Rectal smooth muscle tissue (tissue), 1 donor: ENCODE data around the gene PLCL1.

Source experiments
- H3K27ac ChIP-seq: one replicate; pipeline ENCODE4 v1.7.0; 2013; ENCODE audit warnings: low read depth, low read length, inconsistent platforms
- H3K27me3 ChIP-seq: one replicate; pipeline ENCODE4 v1.7.0; 2013; ENCODE audit warnings: low read length; ENCODE audit not compliant: control insufficient read depth, insufficient read depth
- H3K36me3 ChIP-seq: one replicate; pipeline ENCODE4 v1.7.0; 2013; ENCODE audit warnings: low read length; ENCODE audit not compliant: control insufficient read depth, insufficient read depth
- H3K4me1 ChIP-seq: one replicate; pipeline ENCODE4 v1.7.0; 2013; ENCODE audit warnings: low read length; ENCODE audit not compliant: control insufficient read depth, insufficient read depth
- H3K4me3 ChIP-seq: one replicate; pipeline ENCODE4 v1.7.0; 2013; ENCODE audit warnings: low read length
- H3K9ac ChIP-seq: one replicate; pipeline ENCODE4 v1.7.0; 2013; ENCODE audit warnings: low read length

Gene PLCL1

DNA sequence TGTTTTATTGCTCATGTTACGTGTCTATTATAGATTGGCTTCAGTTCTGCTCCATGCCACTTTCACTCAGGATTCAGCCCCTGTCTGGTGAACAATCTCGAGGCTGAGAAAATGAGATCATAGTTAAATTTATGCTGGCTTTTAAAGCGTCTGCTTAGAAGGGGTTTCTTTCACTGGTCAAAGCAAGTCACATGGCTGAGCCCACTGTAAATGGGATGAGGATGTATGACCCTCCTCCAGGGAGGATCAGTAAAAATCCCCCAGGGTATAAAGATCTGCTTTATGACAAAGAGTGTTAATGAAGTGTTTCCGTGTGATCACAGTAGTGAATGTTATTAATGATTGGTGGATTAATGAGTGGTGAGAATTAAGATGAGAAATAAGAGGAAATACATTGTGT lies 6.2 kb upstream of the PLCL1 start:
- Histone ChIP-seq H3K27ac (no peak overlapping the region), H3K4me1 (peaks cover 2% of the 10 kb centered on the region), H3K4me3 (no peak overlapping the region)

GRCh38 chr2:197799068-197799467 lies 5.3 kb upstream of the PLCL1 start:
- Histone ChIP-seq H3K27ac (no peak overlapping the region), H3K27me3 (no peaks in the 10 kb centered on the region), H3K9ac (no peak overlapping the region), H3K4me1 (peaks cover 7% of the 10 kb centered on the region), H3K36me3 (no peaks in the 10 kb centered on the region), H3K4me3 (no peak overlapping the region)

More for the DNA sequence above, 6.2 kb upstream of the PLCL1 start:
- no peaks in the 10 kb centered on the region for H3K27me3 ChIP-seq
- H3K9ac ChIP-seq: no peak overlapping the region
- H3K36me3 ChIP-seq: no peaks in the 10 kb centered on the region

- Histone ChIP-seq H3K36me3 (no peaks in the 10 kb centered on the region), H3K4me3 (no peak overlapping the region), H3K9ac (no peak overlapping the region), H3K27me3 (no peaks in the 10 kb centered on the region), H3K27ac (no peak overlapping the region), H3K4me1 (peaks cover 7% of the 10 kb centered on the region)
Observed at GRCh38 chr2:197800091-197800490, 4.3 kb upstream of the PLCL1 start.

DNA sequence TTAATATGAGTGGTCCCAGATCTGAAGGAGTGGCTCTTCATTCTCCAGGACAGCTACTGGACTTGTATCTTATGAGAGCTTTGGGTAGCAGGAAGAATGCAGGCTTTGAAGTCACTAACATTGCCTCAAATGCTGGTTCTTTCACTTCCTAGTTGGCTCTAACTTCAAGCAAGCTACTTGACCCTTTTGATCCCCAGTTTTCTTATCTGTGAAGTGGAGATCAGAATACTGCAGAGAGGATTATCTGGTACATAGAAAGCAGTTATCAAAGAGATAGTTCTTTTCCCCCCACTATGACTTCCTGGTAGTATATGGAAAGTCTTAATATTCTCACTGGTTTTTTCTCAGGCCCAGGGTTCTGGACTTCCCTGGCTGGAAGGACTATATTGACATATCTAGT lies 3.4 kb upstream of the PLCL1 start:
- Histone ChIP-seq H3K27me3 (no peaks in the 10 kb centered on the region), H3K4me1 (peaks cover 9% of the 10 kb centered on the region), H3K36me3 (no peaks in the 10 kb centered on the region), H3K27ac (no peak overlapping the region), H3K4me3 (no peak overlapping the region), H3K9ac (no peak overlapping the region)

DNA sequence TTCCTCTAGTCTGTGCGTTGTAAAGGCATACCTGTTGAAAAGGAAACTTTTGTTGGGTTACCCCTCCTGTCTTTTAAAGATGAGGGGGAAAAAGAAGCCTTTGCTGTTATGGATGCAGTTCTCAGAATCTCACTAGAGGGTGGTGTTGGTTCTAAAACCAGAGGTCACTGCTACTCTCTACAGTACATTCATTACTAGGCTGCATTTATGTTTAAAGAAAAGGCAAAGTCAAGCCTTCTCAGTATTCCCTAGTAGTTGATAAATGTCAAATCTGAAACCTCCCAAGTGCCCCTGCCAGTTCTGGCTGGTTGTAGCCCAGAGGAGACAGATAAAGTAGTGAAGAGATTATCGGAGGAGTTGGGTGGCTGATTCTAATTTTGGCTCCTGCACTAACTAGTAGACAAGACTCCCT lies 1.4 kb upstream of the PLCL1 start:
- no peak overlapping the region for H3K4me3 ChIP-seq
- H3K4me1 ChIP-seq: peaks cover 9% of the 10 kb centered on the region
- H3K27me3 ChIP-seq: no peaks in the 10 kb centered on the region
- no peak overlapping the region for H3K9ac ChIP-seq
- H3K27ac ChIP-seq: no peak overlapping the region
- no peaks in the 10 kb centered on the region for H3K36me3 ChIP-seq

GRCh38 chr2:197804758-197805714 lies 643 bp downstream of the PLCL1 start:
- Histone ChIP-seq H3K4me3 (peak overlapping the region; percentile 87), H3K27me3 (no peaks in the 10 kb centered on the region), H3K9ac (no peak overlapping the region), H3K36me3 (no peaks in the 10 kb centered on the region), H3K27ac (peak overlapping the region; percentile 56), H3K4me1 (peaks cover 9% of the 10 kb centered on the region)

DNA sequence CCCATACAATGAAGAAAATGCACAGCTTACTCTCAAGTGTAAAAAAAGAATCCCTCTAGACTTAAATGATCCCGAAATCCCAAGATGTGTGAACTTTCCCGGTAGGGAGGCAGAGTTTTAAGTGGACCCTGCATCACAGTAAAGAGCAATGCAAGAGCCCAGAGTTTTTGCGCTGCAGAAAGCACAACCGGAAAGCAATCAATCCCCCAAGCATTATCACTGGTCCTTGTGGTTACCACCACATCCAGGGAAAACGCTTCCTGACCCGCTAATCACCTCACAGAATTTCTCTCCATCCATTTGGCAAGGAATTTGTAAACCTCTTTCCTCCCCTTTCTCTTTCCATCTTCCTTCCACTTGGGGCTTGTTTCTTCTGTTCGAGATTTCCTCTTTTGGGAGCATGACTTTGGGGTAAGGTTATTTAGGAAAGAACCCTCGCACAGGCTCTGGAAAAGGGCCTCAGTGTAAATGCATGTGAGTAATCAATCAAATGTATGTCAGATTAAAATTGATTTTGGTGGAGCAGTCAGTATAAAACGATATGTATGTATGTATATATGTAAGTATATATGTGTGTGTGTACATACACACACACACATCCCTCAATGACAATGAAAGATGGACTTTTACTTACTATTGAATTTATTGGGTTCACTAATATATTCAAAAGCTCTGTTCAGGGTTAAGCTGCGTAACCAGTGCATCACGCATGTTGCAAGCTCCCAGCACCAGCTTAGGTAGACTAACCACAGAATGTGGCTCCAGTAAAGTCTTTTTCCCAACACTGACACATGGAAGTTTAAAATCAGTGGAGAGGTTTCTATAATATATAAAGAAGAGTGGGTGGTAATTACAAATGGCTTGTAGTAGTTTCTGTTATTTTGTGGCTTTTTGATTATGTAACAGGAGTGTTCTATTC lies 1.6 kb downstream of the PLCL1 start:
- Histone ChIP-seq H3K27ac (no peak overlapping the region), H3K4me1 (peaks cover 9% of the 10 kb centered on the region), H3K9ac (no peak overlapping the region)

GRCh38 chr2:197809064-197809463 lies 4.7 kb downstream of the PLCL1 start:
- H3K4me1 ChIP-seq: peaks cover 2% of the 10 kb centered on the region
- H3K9ac ChIP-seq: no peak overlapping the region
- H3K36me3 ChIP-seq: no peaks in the 10 kb centered on the region
- no peak overlapping the region for H3K27ac ChIP-seq
- H3K4me3 ChIP-seq: no peak overlapping the region
- H3K27me3 ChIP-seq: no peaks in the 10 kb centered on the region

More for the DNA sequence above, 1.6 kb downstream of the PLCL1 start:
- H3K27me3 ChIP-seq: no peaks in the 10 kb centered on the region
- H3K4me3 ChIP-seq: peak overlapping the region; percentile 87
- H3K36me3 ChIP-seq: no peaks in the 10 kb centered on the region

DNA sequence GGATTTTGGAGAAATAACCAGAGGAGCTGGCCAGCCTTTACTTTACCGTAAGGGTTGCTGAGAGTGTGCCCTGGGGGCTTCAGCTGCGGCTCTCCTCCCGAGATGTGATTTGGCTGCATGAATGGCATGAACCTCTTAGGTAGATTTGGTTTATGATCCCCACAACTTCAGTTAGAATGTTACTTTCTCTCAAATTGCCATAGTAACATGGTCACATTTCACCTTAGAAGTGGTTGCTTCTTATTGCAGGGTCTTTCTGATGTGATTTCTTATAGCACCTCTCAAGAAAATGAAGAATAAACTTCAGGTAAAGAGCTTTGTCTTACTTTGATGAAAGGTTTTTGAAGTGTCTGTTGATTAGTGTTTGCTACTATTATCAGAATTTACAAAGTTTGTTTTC lies 5.6 kb downstream of the PLCL1 start:
- Histone ChIP-seq H3K36me3 (no peaks in the 10 kb centered on the region), H3K9ac (no peak overlapping the region), H3K27ac (no peak overlapping the region), H3K27me3 (no peaks in the 10 kb centered on the region), H3K4me3 (no peak overlapping the region), H3K4me1 (peaks cover 2% of the 10 kb centered on the region)

DNA sequence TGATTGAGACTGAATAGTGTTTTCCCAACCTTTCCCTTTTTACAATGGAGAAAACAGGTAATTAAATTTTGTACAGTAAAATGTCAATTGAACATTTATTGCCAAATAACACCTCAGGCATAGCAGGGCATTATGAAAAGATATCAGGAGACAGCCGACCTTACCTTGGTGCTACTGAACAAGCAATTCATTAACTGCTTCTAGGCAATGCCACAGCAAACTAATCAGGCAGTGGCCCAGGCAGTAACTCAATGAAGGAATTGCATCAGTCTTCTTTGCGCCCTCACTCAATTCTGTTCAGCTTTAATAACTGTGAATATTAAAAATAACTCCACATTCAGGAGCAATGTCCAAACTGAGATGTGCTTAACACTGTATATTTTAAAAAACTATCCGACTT lies 6.1 kb downstream of the PLCL1 start:
- H3K9ac ChIP-seq: no peak overlapping the region

GRCh38 chr2:197813093-197813787 lies 8.8 kb downstream of the PLCL1 start:
- Histone ChIP-seq H3K9ac (no peak overlapping the region), H3K36me3 (no peaks in the 10 kb centered on the region), H3K4me3 (no peak overlapping the region), H3K27ac (no peak overlapping the region), H3K27me3 (no peaks in the 10 kb centered on the region), H3K4me1 (no peaks in the 10 kb centered on the region)

More for the DNA sequence above, 6.1 kb downstream of the PLCL1 start:
- H3K27ac ChIP-seq: no peak overlapping the region
- no peaks in the 10 kb centered on the region for H3K4me1 ChIP-seq
- no peaks in the 10 kb centered on the region for H3K36me3 ChIP-seq
- no peak overlapping the region for H3K4me3 ChIP-seq
- no peaks in the 10 kb centered on the region for H3K27me3 ChIP-seq

GRCh38 chr2:197814526-197814925 lies 10.1 kb downstream of the PLCL1 start:
- Histone ChIP-seq H3K27ac (no peak overlapping the region), H3K9ac (no peak overlapping the region), H3K4me3 (no peak overlapping the region), H3K27me3 (no peaks in the 10 kb centered on the region), H3K36me3 (no peaks in the 10 kb centered on the region), H3K4me1 (no peaks in the 10 kb centered on the region)
